WTC11 (cell line): ENCODE measurements around the gene DYNLT1. TPM values are rescaled to one million over a fixed set of nuclear protein-coding genes. Genes with fewer than 3 reads are reported as not detected.

ENCODE experiments used
- ATAC-seq: fragments of 200-7000 bp; cut with Tn5 transposase; 2 replicates; pipeline ENCODE4 v1.10.0; 2021; ENCODE audit warnings: mild to moderate bottlenecking, moderate library complexity
- CTCF ChIA-PET: fragments of 300-600 bp; sonication (Branson Sonifier 250); formaldehyde crosslinking; loops from one replicate; lab custom pipeline; 2021; ENCODE audit warnings: antibody characterized with exemption; lab: Charles Lee
- POLR2A ChIA-PET: fragments of 350-600 bp; sonication (Branson Sonifier 250); formaldehyde crosslinking; loops from one replicate; lab custom pipeline; 2021; ENCODE audit warnings: antibody characterized with exemption; lab: Charles Lee
- DNase-seq: peaks from one replicate; pipeline ENCODE4 v3.0.0; 2021; ENCODE audit warnings: low spot score
- H3K27ac Mint-ChIP-seq: 2 replicates; pipeline ENCODE4 v1.8.0; 2021; ENCODE audit warnings: mixed read lengths
- H3K27me3 Mint-ChIP-seq: 2 replicates; pipeline ENCODE4 v1.8.0; 2021; ENCODE audit warnings: low read depth, mild to moderate bottlenecking, moderate library complexity, mixed read lengths
- H3K36me3 Mint-ChIP-seq: 2 replicates; pipeline ENCODE4 v1.8.0; 2021; ENCODE audit warnings: mixed read lengths
- H3K4me1 Mint-ChIP-seq: 2 replicates; pipeline ENCODE4 v1.8.0; 2022; ENCODE audit warnings: mixed read lengths
- H3K4me3 Mint-ChIP-seq: 2 replicates; pipeline ENCODE4 v1.8.0; 2021; ENCODE audit warnings: mild to moderate bottlenecking, moderate library complexity, mixed read lengths
- H3K9me3 Mint-ChIP-seq: 2 replicates; pipeline ENCODE4 v1.8.0; 2021; ENCODE audit warnings: mixed read lengths
- CREM ChIP-seq: sonication (generic); formaldehyde crosslinking; IDR thresholded peaks from 2 replicates; pipeline ENCODE4 v1.8.1; 2022; ENCODE audit warnings: mild to moderate bottlenecking, missing genetic modification reagents, moderate library complexity
- FOXK1 ChIP-seq: sonication (generic); formaldehyde crosslinking; IDR thresholded peaks from 2 replicates; pipeline ENCODE4 v1.8.0; 2022; ENCODE audit warnings: mild to moderate bottlenecking, moderate library complexity, missing genetic modification reagents
- GRHL2 ChIP-seq: fragments of 250-450 bp; sonication (Bioruptor Pico); IDR thresholded peaks from 2 replicates; pipeline ENCODE4 v1.8.0; 2022; ENCODE audit warnings: mild to moderate bottlenecking, moderate library complexity; ENCODE audit not compliant: insufficient replicate concordance, severe bottlenecking
- JAZF1 ChIP-seq: fragments of 250-450 bp; sonication (Bioruptor Pico); IDR thresholded peaks from 2 replicates; pipeline ENCODE4 v1.9.0; 2021; ENCODE audit warnings: moderate library complexity, mild to moderate bottlenecking, inconsistent platforms
- KAT7 ChIP-seq: sonication (generic); formaldehyde crosslinking; IDR thresholded peaks from 2 replicates; pipeline ENCODE4 v1.8.1; 2023; ENCODE audit warnings: missing genetic modification reagents, mild to moderate bottlenecking, borderline replicate concordance
- NFE2L1 ChIP-seq: sonication (generic); formaldehyde crosslinking; IDR thresholded peaks from 2 replicates; pipeline ENCODE4 v1.8.1; 2023; ENCODE audit warnings: missing genetic modification reagents
- SMAD4 ChIP-seq: sonication (generic); formaldehyde crosslinking; IDR thresholded peaks from 2 replicates; pipeline ENCODE4 v1.8.0; 2022; ENCODE audit warnings: mild to moderate bottlenecking, missing genetic modification reagents
- SOX15 ChIP-seq: fragments of 250-450 bp; sonication (Bioruptor Pico); IDR thresholded peaks from 2 replicates; pipeline ENCODE4 v1.9.0; 2021; ENCODE audit warnings: mild to moderate bottlenecking
- ZBTB21 ChIP-seq: sonication (generic); formaldehyde crosslinking; IDR thresholded peaks from 2 replicates; pipeline ENCODE4 v1.8.1; 2023; ENCODE audit warnings: mild to moderate bottlenecking, missing genetic modification reagents, borderline replicate concordance
- ZNF121 ChIP-seq: sonication (generic); formaldehyde crosslinking; IDR thresholded peaks from 2 replicates; pipeline ENCODE4 v1.8.0; 2023; ENCODE audit warnings: missing genetic modification reagents
- ZNF396 ChIP-seq: fragments of 250-450 bp; sonication (Bioruptor Pico); IDR thresholded peaks from 2 replicates; pipeline ENCODE4 v1.8.0; 2021; ENCODE audit warnings: mild to moderate bottlenecking, moderate library complexity, borderline replicate concordance
- ZNF423 ChIP-seq: fragments of 250-450 bp; sonication (Bioruptor Pico); IDR thresholded peaks from 2 replicates; pipeline ENCODE4 v2.1.2; 2022; ENCODE audit warnings: mild to moderate bottlenecking, moderate library complexity
- total RNA-seq: library from RNA; stranded (reverse); gene quantifications from 3 replicates; pipeline ENCODE4 v1.2.3, GENCODE V29; 2021
- TF ChIP-seq, protein P1 (sequence below): sonication (generic); formaldehyde crosslinking; IDR thresholded peaks from 2 replicates; pipeline ENCODE4 v1.8.1; 2023; ENCODE audit warnings: mild to moderate bottlenecking, missing genetic modification reagents, borderline replicate concordance
- TF ChIP-seq, protein P2 (sequence below): sonication (generic); formaldehyde crosslinking; IDR thresholded peaks from 2 replicates; pipeline ENCODE4 v1.8.0; 2022; ENCODE audit warnings: mild to moderate bottlenecking, missing genetic modification reagents
- TF ChIP-seq, protein P3 (sequence below): sonication (generic); formaldehyde crosslinking; IDR thresholded peaks from 2 replicates; pipeline ENCODE4 v1.8.1; 2023; ENCODE audit warnings: mild to moderate bottlenecking, missing genetic modification reagents
- TF ChIP-seq, protein P4 (sequence below): fragments of 250-450 bp; sonication (Bioruptor Pico); IDR thresholded peaks from 2 replicates; pipeline ENCODE4 v1.9.0; 2021; ENCODE audit warnings: mild to moderate bottlenecking, borderline replicate concordance
- TF ChIP-seq, protein P5 (sequence below): sonication (generic); formaldehyde crosslinking; IDR thresholded peaks from 2 replicates; pipeline ENCODE4 v1.8.0; 2023; ENCODE audit warnings: mild to moderate bottlenecking, missing genetic modification reagents
- TF ChIP-seq, protein P6 (sequence below): fragments of 250-450 bp; sonication (Bioruptor Pico); IDR thresholded peaks from 2 replicates; pipeline ENCODE4 v1.9.0; 2021; ENCODE audit warnings: moderate library complexity, mild to moderate bottlenecking, inconsistent platforms, borderline replicate concordance

Gene DYNLT1
- total RNA-seq, 1 experiment from 2014 or later, result 79.0 TPM

DNA sequence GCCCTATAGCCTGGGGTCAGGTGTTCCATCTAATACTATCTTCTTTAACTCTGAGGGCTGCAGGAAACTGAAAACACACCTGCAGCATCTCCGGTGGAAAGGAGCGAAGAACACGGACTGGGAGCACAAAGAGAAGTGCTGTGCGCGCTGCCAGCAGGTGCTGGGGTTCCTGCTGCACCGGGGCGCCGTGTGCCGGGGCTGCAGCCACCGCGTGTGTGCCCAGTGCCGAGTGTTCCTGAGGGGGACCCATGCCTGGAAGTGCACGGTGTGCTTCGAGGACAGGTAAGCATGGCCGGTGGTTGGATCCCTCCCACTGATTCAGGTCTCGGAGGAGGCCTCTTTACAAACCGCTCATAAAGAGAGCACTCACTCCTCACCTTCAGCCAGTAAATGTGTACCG lies 20.8 kb upstream of the DYNLT1 start:
- H3K4me3 Mint-ChIP-seq, result no peak overlapping the region
- H3K9me3 Mint-ChIP-seq, result no peaks in the 10 kb centered on the region
- ChIA-PET CTCF (interaction anchor here (2.3 kb wide), 1 partner anchor 26 kb away, joined by 6 read pairs; no protein-coding TSS in a partner anchor), POLR2A (no interaction called here)
- peaks cover 14% of the 10 kb centered on the region for H3K4me1 Mint-ChIP-seq
- DNase-seq, result no peak
- no peak for ATAC-seq
- no peak overlapping the region for H3K27ac Mint-ChIP-seq
- peaks cover 2% of the 10 kb centered on the region; the same call in 1 of the 2 replicates for H3K27me3 Mint-ChIP-seq
- TF ChIP-seq CREM, result no peak
- TF ChIP-seq SOX15 (CRISPR knock-in tag), result no peak
- TF ChIP-seq GRHL2 (CRISPR knock-in tag), result no peak
- TF ChIP-seq, protein P1, sequence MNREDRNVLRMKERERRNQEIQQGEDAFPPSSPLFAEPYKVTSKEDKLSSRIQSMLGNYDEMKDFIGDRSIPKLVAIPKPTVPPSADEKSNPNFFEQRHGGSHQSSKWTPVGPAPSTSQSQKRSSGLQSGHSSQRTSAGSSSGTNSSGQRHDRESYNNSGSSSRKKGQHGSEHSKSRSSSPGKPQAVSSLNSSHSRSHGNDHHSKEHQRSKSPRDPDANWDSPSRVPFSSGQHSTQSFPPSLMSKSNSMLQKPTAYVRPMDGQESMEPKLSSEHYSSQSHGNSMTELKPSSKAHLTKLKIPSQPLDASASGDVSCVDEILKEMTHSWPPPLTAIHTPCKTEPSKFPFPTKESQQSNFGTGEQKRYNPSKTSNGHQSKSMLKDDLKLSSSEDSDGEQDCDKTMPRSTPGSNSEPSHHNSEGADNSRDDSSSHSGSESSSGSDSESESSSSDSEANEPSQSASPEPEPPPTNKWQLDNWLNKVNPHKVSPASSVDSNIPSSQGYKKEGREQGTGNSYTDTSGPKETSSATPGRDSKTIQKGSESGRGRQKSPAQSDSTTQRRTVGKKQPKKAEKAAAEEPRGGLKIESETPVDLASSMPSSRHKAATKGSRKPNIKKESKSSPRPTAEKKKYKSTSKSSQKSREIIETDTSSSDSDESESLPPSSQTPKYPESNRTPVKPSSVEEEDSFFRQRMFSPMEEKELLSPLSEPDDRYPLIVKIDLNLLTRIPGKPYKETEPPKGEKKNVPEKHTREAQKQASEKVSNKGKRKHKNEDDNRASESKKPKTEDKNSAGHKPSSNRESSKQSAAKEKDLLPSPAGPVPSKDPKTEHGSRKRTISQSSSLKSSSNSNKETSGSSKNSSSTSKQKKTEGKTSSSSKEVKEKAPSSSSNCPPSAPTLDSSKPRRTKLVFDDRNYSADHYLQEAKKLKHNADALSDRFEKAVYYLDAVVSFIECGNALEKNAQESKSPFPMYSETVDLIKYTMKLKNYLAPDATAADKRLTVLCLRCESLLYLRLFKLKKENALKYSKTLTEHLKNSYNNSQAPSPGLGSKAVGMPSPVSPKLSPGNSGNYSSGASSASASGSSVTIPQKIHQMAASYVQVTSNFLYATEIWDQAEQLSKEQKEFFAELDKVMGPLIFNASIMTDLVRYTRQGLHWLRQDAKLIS (CRISPR knock-in tag), result no peak
- TF ChIP-seq NFE2L1 (CRISPR knock-in tag), result no peak
- TF ChIP-seq ZNF423, result no peak
- TF ChIP-seq ZBTB21, result no peak
- TF ChIP-seq ZNF121 (CRISPR knock-in tag), result no peak
- TF ChIP-seq ZNF396 (CRISPR knock-in tag), result no peak
- no peak for TF ChIP-seq SMAD4 (CRISPR knock-in tag)
- TF ChIP-seq, protein P2, sequence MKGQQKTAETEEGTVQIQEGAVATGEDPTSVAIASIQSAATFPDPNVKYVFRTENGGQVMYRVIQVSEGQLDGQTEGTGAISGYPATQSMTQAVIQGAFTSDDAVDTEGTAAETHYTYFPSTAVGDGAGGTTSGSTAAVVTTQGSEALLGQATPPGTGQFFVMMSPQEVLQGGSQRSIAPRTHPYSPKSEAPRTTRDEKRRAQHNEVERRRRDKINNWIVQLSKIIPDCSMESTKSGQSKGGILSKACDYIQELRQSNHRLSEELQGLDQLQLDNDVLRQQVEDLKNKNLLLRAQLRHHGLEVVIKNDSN (CRISPR knock-in tag), result no peak
- TF ChIP-seq, all 79 proteins: peak for 0
- H3K36me3 Mint-ChIP-seq, result no peaks in the 10 kb centered on the region

DNA sequence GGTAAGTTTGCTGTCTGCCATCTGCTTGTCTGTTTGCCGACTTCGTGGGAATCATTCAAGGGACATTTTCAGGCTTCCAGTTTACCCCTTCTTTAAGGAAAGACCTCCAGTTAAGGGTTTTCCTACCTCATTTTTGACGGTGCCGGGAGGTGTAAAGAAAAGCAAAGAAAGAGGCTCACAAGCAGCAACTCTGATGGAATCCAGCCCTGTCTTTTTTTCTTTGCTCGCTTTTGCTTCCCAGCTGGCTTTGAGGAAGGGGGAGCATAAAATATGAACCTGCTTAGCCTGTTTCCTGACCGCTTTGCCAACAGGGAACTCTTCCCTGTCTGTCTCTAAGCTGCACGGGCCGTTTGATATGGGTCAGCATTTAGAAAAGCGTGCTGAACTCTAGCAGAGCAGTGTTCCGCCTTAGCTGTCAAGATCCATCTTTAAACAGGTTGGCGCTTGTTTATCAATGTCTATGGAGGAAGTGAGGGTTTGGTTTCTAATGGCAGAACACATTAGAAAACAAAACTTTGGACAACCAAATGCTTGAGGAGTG lies 19.2 kb upstream of the DYNLT1 start:
- ATAC-seq, result no peak
- no peaks in the 10 kb centered on the region for H3K36me3 Mint-ChIP-seq
- H3K27ac Mint-ChIP-seq, result no peak overlapping the region
- TF ChIP-seq SOX15 (CRISPR knock-in tag) (no peak), JAZF1 (no peak), FOXK1 (CRISPR knock-in tag) (no peak), KAT7 (no peak), ZNF396 (CRISPR knock-in tag) (no peak), SMAD4 (CRISPR knock-in tag) (no peak)
- TF ChIP-seq, protein P3, sequence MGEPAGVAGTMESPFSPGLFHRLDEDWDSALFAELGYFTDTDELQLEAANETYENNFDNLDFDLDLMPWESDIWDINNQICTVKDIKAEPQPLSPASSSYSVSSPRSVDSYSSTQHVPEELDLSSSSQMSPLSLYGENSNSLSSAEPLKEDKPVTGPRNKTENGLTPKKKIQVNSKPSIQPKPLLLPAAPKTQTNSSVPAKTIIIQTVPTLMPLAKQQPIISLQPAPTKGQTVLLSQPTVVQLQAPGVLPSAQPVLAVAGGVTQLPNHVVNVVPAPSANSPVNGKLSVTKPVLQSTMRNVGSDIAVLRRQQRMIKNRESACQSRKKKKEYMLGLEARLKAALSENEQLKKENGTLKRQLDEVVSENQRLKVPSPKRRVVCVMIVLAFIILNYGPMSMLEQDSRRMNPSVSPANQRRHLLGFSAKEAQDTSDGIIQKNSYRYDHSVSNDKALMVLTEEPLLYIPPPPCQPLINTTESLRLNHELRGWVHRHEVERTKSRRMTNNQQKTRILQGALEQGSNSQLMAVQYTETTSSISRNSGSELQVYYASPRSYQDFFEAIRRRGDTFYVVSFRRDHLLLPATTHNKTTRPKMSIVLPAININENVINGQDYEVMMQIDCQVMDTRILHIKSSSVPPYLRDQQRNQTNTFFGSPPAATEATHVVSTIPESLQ (CRISPR knock-in tag), result no peak
- TF ChIP-seq, protein P4, sequence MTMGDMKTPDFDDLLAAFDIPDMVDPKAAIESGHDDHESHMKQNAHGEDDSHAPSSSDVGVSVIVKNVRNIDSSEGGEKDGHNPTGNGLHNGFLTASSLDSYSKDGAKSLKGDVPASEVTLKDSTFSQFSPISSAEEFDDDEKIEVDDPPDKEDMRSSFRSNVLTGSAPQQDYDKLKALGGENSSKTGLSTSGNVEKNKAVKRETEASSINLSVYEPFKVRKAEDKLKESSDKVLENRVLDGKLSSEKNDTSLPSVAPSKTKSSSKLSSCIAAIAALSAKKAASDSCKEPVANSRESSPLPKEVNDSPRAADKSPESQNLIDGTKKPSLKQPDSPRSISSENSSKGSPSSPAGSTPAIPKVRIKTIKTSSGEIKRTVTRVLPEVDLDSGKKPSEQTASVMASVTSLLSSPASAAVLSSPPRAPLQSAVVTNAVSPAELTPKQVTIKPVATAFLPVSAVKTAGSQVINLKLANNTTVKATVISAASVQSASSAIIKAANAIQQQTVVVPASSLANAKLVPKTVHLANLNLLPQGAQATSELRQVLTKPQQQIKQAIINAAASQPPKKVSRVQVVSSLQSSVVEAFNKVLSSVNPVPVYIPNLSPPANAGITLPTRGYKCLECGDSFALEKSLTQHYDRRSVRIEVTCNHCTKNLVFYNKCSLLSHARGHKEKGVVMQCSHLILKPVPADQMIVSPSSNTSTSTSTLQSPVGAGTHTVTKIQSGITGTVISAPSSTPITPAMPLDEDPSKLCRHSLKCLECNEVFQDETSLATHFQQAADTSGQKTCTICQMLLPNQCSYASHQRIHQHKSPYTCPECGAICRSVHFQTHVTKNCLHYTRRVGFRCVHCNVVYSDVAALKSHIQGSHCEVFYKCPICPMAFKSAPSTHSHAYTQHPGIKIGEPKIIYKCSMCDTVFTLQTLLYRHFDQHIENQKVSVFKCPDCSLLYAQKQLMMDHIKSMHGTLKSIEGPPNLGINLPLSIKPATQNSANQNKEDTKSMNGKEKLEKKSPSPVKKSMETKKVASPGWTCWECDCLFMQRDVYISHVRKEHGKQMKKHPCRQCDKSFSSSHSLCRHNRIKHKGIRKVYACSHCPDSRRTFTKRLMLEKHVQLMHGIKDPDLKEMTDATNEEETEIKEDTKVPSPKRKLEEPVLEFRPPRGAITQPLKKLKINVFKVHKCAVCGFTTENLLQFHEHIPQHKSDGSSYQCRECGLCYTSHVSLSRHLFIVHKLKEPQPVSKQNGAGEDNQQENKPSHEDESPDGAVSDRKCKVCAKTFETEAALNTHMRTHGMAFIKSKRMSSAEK (CRISPR knock-in tag), result no peak
- TF ChIP-seq, protein P5, sequence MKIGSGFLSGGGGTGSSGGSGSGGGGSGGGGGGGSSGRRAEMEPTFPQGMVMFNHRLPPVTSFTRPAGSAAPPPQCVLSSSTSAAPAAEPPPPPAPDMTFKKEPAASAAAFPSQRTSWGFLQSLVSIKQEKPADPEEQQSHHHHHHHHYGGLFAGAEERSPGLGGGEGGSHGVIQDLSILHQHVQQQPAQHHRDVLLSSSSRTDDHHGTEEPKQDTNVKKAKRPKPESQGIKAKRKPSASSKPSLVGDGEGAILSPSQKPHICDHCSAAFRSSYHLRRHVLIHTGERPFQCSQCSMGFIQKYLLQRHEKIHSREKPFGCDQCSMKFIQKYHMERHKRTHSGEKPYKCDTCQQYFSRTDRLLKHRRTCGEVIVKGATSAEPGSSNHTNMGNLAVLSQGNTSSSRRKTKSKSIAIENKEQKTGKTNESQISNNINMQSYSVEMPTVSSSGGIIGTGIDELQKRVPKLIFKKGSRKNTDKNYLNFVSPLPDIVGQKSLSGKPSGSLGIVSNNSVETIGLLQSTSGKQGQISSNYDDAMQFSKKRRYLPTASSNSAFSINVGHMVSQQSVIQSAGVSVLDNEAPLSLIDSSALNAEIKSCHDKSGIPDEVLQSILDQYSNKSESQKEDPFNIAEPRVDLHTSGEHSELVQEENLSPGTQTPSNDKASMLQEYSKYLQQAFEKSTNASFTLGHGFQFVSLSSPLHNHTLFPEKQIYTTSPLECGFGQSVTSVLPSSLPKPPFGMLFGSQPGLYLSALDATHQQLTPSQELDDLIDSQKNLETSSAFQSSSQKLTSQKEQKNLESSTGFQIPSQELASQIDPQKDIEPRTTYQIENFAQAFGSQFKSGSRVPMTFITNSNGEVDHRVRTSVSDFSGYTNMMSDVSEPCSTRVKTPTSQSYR (CRISPR knock-in tag), result no peak
- TF ChIP-seq, protein P6, sequence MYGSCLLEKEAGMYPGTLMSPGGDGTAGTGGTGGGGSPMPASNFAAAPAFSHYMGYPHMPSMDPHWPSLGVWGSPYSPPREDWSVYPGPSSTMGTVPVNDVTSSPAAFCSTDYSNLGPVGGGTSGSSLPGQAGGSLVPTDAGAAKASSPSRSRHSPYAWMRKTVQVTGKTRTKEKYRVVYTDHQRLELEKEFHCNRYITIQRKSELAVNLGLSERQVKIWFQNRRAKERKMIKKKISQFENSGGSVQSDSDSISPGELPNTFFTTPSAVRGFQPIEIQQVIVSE (CRISPR knock-in tag), result no peak
- H3K4me1 Mint-ChIP-seq, result peaks cover 21% of the 10 kb centered on the region
- H3K4me3 Mint-ChIP-seq, result no peak overlapping the region
- POLR2A ChIA-PET, result no interaction called here
- no peaks in the 10 kb centered on the region for H3K9me3 Mint-ChIP-seq
- peaks cover 2% of the 10 kb centered on the region; the same call in 1 of the 2 replicates for H3K27me3 Mint-ChIP-seq
- no peak for DNase-seq
- CTCF ChIA-PET, result interaction anchor here (0.6 to 2.7 kb wide), 5 partner anchors 9 to 471 kb away, joined by 3 to 13 read pairs (median 4); no protein-coding TSS in a partner anchor
